ENCODE data around the gene HMGXB3. TPM values are rescaled to one million over a fixed set of nuclear protein-coding genes. Genes with fewer than 3 reads are reported as not detected.

HMGXB3 gene
- total RNA-seq, 1 experiment from 2014 or later, result 65.8 TPM

Other genes with a start within 250 kb of the HMGXB3 start
- 0.05 TPM in 1 of 2 replicates, not detected in the other for gene PDE6A, start 55.9 kb upstream of the HMGXB3 start, total RNA-seq (2014; rRNA removed; shearing (Covaris generic))
- 24.5 and 39.0 TPM in 2 replicates for gene SLC26A2, start 40.0 kb upstream of the HMGXB3 start, total RNA-seq (2014; rRNA removed; shearing (Covaris generic))
- gene TIGD6, start 85 bp upstream of the HMGXB3 start, total RNA-seq (2014; rRNA removed; shearing (Covaris generic)), result 5.3 and 10.0 TPM in 2 replicates
- gene CSF1R, start 85.8 kb downstream of the HMGXB3 start, total RNA-seq (2014; rRNA removed; shearing (Covaris generic)), result 1.2 TPM in 1 of 2 replicates, not detected in the other
- 98.6 and 113 TPM in 2 replicates for gene PDGFRB, start 155.1 kb downstream of the HMGXB3 start, total RNA-seq (2014; rRNA removed; shearing (Covaris generic))
- gene CDX1, start 166.0 kb downstream of the HMGXB3 start, total RNA-seq (2014; rRNA removed; shearing (Covaris generic)), result 0.19 and 1.8 TPM in 2 replicates
- not detected in 2 replicates for gene SLC6A7, start 189.3 kb downstream of the HMGXB3 start, total RNA-seq (2014; rRNA removed; shearing (Covaris generic))